T-helper 2 cell treated with Interferon-gamma antibody and Interleukin-4, amounts not matched to agents 5 μg/mL and 100 μg/mL, for 36 hours (primary cell): ENCODE results near the gene HINT3.
"Not testable (repeated sequence)": the region's sequence is repeated elsewhere in the genome, so short reads cannot be mapped to it uniquely, and the experiment has no call there.

ENCODE experiments used
- DNase-seq: peaks from one replicate; pipeline ENCODE4 v3.0.0; 2021; ENCODE audit warnings: low spot score
- H3K27ac Mint-ChIP-seq: one replicate; pipeline ENCODE4 v1.8.0; 2021; ENCODE audit warnings: mild to moderate bottlenecking, mixed read lengths
- H3K27me3 Mint-ChIP-seq: one replicate; pipeline ENCODE4 v1.8.0; 2021; ENCODE audit warnings: low read depth, mixed read lengths
- H3K36me3 Mint-ChIP-seq: one replicate; pipeline ENCODE4 v1.8.0; 2021; ENCODE audit warnings: low read depth, mixed read lengths
- H3K4me1 Mint-ChIP-seq: one replicate; pipeline ENCODE4 v1.8.0; 2021; ENCODE audit warnings: low read depth, mixed read lengths
- H3K4me3 Mint-ChIP-seq: one replicate; pipeline ENCODE4 v1.8.0; 2022; ENCODE audit warnings: mild to moderate bottlenecking, moderate library complexity, mixed read lengths
- H3K9me3 Mint-ChIP-seq: one replicate; pipeline ENCODE4 v1.8.0; 2021; ENCODE audit warnings: mixed read lengths

HINT3 gene

DNA sequence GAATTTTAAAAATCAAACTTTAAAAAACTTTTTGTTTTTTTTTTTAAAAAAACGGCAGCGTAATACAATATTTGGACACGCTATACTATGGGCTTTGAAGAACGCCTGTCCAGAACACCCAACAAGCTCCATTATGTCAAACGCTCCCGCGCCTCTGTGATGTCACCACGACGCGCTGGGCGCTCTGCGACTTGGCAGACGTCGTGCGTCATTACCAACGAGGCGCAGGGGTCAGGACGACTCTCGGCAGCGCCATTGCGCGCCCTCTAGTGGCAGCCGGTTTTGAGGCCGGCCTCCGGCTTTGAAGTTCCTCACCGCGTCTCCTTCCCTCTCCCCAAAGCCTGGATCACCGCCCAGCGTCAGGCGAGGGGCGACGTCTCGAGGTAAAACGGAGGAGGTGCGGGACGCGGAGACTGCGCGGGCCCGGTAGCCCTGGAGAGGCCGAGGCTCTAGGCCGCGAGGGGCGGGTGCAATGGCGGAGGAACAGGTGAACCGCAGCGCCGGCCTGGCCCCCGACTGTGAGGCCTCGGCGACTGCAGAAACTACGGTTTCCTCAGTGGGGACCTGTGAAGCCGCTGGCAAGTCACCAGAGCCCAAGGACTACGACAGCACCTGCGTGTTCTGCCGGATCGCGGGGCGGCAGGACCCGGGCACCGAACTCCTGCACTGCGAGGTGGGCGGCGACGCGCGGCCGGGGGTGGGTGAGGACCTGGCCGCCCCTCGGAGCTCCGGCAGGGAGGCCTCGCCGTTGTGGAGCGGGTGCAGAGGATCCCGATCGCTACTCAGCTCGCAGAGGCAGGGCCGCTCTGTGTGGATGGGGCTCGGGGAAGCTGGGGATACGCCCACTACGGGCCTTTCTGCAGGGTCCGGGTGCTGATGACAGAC lies at the start of gene HINT3:
Gene HINT3 (plus strand): TSS at position 265 of the 885 bp plus-strand sequence. CDS start 208 bp downstream, at position 473.
- Mint-ChIP-seq H3K27ac (peak within 1 kb of the TSS; percentile 74), H3K36me3 (no peaks in the 10 kb centered on the region), H3K9me3 (no peaks in the 10 kb centered on the region), H3K4me3 (no peak within 1 kb of the TSS), H3K27me3 (no peaks in the 10 kb centered on the region), H3K4me1 (no peaks in the 10 kb centered on the region)
- DNase-seq = peak; percentile 98

DNA sequence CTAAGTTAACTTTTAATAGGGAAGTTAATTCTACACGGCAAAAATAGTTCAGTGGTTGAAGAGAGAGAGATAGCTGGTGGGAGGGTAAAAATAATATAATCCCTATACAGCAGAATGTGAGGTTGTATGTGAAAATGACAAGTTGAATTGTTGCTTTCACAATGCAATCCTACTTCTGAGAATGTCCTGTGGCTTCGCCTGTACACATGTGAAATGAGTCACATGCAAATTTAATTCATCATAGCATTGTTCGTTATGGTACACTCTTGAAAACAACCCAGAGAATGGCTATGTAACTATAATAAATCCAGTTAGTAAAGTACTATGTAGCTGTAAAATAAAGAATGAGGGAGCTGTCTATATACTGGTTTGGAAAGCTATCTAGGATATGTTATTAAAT lies 46.0 kb upstream of the HINT3 start:
- peaks cover 23% of the 10 kb centered on the region for H3K36me3 Mint-ChIP-seq
- H3K4me1 Mint-ChIP-seq = peaks cover 15% of the 10 kb centered on the region
- peak overlapping the region; percentile 49 for H3K27ac Mint-ChIP-seq
- peak; percentile 31 for DNase-seq
- H3K4me3 Mint-ChIP-seq = peak overlapping the region; percentile 1
- no peaks in the 10 kb centered on the region for H3K27me3 Mint-ChIP-seq
- H3K9me3 Mint-ChIP-seq = no peaks in the 10 kb centered on the region

DNA sequence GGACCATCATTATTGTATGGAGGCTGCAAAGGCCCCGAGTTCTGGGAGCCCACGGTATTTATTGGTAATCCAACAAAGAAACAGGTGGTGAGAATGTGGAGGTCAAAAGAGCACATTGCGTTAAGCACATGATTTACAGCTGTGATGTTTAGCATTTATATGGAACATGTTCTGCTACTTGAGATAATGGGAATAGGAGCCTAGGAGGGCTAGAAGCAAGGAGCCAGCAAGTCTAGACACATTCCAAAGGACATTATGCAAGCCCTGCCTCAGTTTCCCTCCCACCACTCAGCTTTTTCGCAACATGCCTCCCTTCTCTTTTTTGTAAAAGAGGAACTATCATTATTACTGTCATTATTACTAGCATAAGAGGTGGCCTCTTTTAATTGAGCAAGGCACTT lies 45.5 kb upstream of the HINT3 start:
- Mint-ChIP-seq H3K36me3 (peaks cover 25% of the 10 kb centered on the region), H3K4me1 (peaks cover 15% of the 10 kb centered on the region)
- H3K27ac Mint-ChIP-seq, DNase-seq, H3K9me3 Mint-ChIP-seq, H3K4me3 Mint-ChIP-seq, H3K27me3 Mint-ChIP-seq: not testable (repeated sequence)

DNA sequence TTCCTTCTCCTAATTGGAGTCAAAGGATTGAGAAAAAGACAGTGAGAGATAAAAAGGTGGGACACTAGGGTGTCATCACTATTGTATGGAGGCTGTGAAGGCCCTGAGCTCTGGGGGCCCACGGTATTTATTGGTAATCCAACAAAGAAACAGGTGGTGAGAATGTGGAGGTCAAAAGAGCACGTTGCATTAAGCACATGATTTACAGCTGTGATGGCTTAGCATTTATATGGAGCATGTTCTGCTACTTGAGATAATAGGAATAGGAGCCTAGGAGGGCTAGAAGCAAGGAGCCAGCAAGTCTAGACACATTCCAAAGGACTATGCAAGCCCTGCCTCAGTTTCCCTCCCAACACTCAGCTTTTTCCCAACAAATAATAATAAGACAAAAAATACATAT lies 44.1 kb upstream of the HINT3 start:
- H3K27ac Mint-ChIP-seq, H3K4me1 Mint-ChIP-seq, H3K9me3 Mint-ChIP-seq, DNase-seq, H3K4me3 Mint-ChIP-seq, H3K27me3 Mint-ChIP-seq: not testable (repeated sequence)
- H3K36me3 Mint-ChIP-seq = peaks cover 33% of the 10 kb centered on the region

DNA sequence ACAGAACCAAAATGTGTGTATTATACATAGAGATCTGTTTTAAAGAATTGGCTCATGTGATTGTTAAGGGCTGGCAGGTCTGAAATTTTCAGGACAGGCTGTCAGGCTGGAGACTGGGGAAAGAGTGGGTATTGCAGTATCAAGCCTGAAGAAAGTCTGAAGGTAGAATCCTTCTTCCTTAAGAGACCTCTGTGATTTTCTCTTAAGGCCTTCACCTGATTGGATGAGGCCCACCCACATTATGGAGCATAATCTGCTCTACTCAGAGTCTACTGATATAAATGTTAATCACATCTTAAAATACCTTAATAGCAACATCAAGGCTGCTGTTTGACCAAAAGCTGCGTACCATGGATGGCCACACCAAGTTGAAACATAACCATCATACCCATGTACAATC lies 43.4 kb upstream of the HINT3 start:
- Mint-ChIP-seq H3K9me3 (no peaks in the 10 kb centered on the region), H3K27ac (no peak overlapping the region), H3K36me3 (peaks cover 37% of the 10 kb centered on the region), H3K27me3 (no peaks in the 10 kb centered on the region), H3K4me3 (no peak overlapping the region), H3K4me1 (peaks cover 14% of the 10 kb centered on the region)
- DNase-seq = no peak

DNA sequence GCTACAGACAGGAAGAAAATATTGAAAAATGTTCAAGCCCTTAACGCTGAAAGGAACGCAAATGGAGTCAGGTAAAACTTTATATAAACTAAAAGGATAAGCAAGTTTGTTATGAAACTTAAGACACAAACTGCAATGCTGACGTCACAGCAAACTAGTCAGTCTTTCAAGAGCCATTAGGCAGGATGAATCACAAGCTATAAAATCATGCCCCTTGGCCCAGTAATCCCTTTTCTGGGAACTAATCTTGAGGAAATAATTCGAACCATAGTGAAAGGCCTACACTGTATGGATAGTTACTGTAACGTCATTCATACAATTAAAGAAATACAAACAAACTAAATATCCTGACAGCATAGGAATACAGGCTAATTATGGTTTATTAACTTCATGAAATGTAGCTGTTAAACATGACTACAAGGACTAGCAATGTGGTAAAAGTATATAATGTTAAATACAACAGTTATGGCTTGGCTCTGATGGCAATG lies 42.7 kb upstream of the HINT3 start:
- peaks cover 41% of the 10 kb centered on the region for H3K36me3 Mint-ChIP-seq
- H3K4me3 Mint-ChIP-seq = no peak overlapping the region
- no peak overlapping the region for H3K27ac Mint-ChIP-seq
- no peaks in the 10 kb centered on the region for H3K27me3 Mint-ChIP-seq
- peaks cover 20% of the 10 kb centered on the region for H3K4me1 Mint-ChIP-seq
- no peaks in the 10 kb centered on the region for H3K9me3 Mint-ChIP-seq
- DNase-seq = no peak

DNA sequence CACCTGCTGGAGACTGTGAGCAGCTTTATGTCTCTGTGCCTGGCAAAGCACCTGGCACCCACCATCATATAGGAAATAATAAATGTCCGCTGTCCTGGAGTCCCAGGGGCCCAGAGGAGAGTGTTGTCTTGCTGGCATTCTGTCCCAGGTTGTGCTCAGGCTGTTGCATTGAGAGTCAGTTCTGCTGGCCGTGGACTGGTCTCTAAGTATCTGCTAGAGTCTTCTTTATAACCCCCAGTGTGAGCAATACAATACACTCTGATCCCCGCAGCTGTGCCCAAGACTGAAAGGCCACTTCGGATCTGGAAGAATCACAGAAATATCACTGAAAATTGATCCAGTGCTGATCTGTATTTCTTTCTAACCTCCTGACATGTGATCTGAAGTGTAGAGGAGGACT lies 38.3 kb upstream of the HINT3 start:
- Mint-ChIP-seq H3K9me3 (no peaks in the 10 kb centered on the region), H3K4me1 (peaks cover 31% of the 10 kb centered on the region), H3K27ac (peak overlapping the region; percentile 88), H3K4me3 (no peak overlapping the region), H3K36me3 (peaks cover 61% of the 10 kb centered on the region), H3K27me3 (no peaks in the 10 kb centered on the region)
- no peak for DNase-seq

DNA sequence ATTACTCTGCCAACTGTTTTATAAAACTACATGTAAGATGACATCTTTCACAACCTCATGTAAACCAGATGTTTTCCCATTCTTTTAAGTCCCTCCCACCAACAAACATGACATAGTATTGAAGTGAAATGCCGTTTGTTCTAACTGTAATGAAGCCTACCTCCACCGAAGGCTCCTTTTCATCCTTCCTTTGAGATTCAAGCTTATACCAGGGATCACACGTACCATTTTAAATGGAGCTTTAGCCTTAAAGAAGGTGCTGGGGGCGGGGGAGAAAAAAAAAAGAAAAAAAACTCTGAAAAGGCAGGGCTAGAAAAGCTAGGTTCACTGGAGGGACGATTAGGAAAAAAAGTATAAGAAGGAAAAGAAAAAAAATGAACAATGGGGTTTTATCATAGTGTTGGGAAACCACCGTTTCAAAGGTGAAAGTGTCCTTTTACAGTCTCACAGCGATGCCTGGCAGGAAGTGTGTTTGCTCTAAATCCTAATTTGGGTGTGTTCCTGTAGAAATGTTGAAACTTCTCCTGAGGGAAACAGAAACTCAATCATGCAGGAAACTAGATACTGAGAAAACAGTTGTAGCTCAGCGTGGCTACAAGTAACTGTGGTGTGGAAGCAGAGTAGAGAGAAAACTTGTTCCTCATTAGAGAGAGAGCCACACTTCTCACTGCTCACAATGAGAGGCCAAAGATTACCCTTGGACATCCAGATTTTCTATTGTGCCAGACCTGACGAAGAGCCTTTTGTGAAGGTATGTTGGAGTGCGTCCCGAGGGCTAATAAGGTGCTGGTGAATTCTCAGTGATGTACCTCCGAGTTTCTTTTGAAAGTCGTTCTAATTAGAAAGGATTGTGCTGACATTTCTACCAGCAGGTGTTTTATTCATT lies 37.6 kb upstream of the HINT3 start:
- DNase-seq = peak; percentile 64
- H3K4me1 Mint-ChIP-seq = peaks cover 38% of the 10 kb centered on the region
- H3K27ac Mint-ChIP-seq = peak overlapping the region; percentile 88
- H3K4me3 Mint-ChIP-seq = peak overlapping the region; percentile 86
- H3K36me3 Mint-ChIP-seq = peaks cover 68% of the 10 kb centered on the region
- no peaks in the 10 kb centered on the region for H3K9me3 Mint-ChIP-seq
- H3K27me3 Mint-ChIP-seq = no peaks in the 10 kb centered on the region

DNA sequence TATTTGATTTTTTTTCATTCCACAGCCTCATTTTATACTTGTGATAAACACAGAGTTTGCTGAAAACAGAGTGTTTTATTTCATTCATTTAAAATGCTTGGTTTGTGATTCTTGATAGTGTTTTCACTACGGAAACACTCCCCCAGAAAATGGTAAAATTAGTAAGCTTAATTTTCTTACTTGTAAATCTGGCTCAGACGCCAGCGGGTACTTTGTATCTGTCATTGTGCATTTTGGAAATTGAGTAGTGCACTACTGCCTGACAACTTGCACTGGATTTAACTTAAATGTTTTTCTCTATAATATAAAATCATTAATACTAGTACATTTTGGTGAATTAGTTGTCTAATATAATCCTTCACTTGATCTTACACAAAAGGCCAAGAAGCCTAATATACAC lies 37.0 kb upstream of the HINT3 start:
- DNase-seq = no peak
- no peaks in the 10 kb centered on the region for H3K9me3 Mint-ChIP-seq
- H3K36me3 Mint-ChIP-seq = peaks cover 70% of the 10 kb centered on the region
- no peaks in the 10 kb centered on the region for H3K27me3 Mint-ChIP-seq
- peak overlapping the region; percentile 86 for H3K4me3 Mint-ChIP-seq
- peaks cover 42% of the 10 kb centered on the region for H3K4me1 Mint-ChIP-seq
- peak overlapping the region; percentile 88 for H3K27ac Mint-ChIP-seq

DNA sequence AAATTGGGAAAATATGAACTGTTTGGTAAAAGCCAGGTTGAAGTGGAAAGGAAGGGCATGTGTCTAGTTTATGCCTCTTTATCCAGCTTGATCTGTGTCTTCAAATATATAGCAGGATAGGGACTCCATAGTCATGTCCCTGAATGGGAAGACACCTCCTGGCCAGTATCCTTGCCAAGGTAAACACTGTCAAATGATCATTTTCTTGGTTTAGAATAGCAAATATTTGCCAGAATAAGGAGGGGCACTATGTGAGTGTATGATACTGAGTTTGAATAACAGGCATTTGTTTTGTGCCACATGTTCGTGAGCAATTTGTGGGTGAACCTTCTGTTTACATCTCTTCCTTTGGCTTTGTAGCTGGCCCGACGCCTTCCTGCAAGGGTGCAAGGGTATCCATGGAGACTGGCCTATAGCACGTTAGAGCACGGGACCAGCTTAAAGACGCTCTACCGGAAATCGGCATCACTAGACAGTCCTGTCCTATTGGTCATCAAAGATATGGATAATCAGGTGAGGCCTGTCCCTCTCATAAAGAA lies 34.2 kb upstream of the HINT3 start:
- Mint-ChIP-seq H3K9me3 (no peaks in the 10 kb centered on the region), H3K36me3 (peaks cover 62% of the 10 kb centered on the region), H3K27ac (no peak overlapping the region), H3K4me3 (no peak overlapping the region), H3K4me1 (peaks cover 51% of the 10 kb centered on the region), H3K27me3 (no peaks in the 10 kb centered on the region)
- no peak for DNase-seq

DNA sequence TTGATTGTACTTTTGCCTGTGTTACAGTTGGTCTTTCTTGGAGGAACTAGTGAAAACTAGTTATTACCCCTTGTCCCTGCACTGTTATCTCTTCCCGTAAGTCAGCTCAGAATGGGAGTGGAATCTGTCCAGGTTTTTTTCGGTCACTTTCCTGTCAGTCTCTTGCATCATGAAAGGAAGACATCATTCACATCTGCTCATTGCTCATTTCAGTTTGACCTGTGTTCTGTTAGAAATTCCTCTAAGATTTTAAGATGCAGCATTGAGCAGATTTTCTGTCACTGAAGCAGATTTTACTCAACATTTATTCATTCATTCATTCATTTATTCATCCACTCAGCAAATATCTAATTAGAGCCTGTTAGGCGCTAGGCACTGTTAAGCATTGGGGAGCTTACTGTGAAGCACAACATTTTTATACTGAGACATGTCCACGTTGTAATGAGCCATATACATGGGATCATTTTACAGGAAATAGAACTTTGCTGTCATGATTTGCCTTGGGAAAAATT lies 33.1 kb upstream of the HINT3 start:
- peaks cover 66% of the 10 kb centered on the region for H3K36me3 Mint-ChIP-seq
- H3K4me3 Mint-ChIP-seq = peak overlapping the region; percentile 53
- peak overlapping the region; percentile 62 for H3K27ac Mint-ChIP-seq
- H3K4me1 Mint-ChIP-seq = peaks cover 46% of the 10 kb centered on the region
- H3K9me3 Mint-ChIP-seq = no peaks in the 10 kb centered on the region
- DNase-seq = no peak
- no peaks in the 10 kb centered on the region for H3K27me3 Mint-ChIP-seq

DNA sequence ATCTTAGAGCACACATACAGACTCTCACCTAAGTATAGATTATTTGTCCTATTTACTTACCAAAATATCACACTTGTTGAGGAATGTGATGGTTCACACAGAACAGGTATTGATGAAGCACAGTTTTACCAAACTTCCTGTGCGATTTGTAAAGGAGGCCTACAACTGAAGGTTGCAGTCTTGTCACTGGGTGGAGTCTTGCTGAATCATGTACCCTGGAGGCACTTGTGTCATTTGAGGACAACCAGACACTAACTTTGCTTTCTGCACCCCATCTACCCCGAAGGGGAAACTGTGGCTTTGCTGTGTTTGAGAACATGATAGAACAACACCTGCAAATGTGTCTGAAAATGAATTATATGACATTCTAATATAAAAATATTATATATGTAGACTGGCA lies 32.4 kb upstream of the HINT3 start:
- no peak for DNase-seq
- peak overlapping the region; percentile 70 for H3K27ac Mint-ChIP-seq
- no peaks in the 10 kb centered on the region for H3K27me3 Mint-ChIP-seq
- H3K36me3 Mint-ChIP-seq = peaks cover 64% of the 10 kb centered on the region
- H3K4me1 Mint-ChIP-seq = peaks cover 39% of the 10 kb centered on the region
- H3K4me3 Mint-ChIP-seq = no peak overlapping the region
- H3K9me3 Mint-ChIP-seq = no peaks in the 10 kb centered on the region

DNA sequence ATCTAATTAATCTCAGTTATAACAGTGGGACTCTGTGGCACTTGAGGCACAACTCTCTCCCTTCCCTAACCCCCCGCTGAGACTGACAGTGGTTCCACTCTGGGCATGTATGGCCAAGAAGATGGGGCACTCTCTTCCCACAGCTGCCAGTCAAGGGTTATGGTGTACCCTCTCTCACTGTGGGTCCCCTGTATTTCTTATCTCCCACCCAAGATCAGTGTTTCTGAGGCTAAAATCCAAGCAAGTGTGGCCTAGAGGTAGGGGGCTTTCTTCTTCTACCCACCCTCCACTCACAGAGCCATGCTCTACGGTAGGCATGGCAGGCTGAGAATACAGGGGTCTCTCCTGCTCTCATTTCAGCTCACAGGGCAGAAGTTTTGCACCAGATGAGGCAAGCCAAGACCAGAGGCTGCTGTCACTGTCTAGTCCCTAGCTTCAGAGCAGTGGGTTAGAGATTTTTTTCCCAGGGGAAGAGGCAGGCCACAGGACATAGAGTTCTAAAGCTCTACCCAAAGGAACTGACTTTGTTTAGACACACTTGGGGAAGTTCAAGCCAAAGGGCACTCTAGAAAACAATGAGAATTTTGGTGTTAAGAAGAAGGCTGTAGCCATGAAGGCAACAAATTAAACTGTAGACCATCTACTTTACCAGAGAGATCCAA lies 31.7 kb upstream of the HINT3 start:
- no peak for DNase-seq
- no peaks in the 10 kb centered on the region for H3K27me3 Mint-ChIP-seq
- H3K4me3 Mint-ChIP-seq = peak overlapping the region; percentile 26
- no peaks in the 10 kb centered on the region for H3K9me3 Mint-ChIP-seq
- peak overlapping the region; percentile 70 for H3K27ac Mint-ChIP-seq
- peaks cover 62% of the 10 kb centered on the region for H3K36me3 Mint-ChIP-seq
- peaks cover 34% of the 10 kb centered on the region for H3K4me1 Mint-ChIP-seq
